LNCAP (cell line): ENCODE data around the gene HABP4.

Experiments
- CTCF ChIP-seq: fragments of 450-650 bp; IDR thresholded peaks from 2 replicates; pipeline ENCODE4 v1.5.1; 2017; ENCODE audit warnings: mild to moderate bottlenecking

Gene HABP4

DNA sequence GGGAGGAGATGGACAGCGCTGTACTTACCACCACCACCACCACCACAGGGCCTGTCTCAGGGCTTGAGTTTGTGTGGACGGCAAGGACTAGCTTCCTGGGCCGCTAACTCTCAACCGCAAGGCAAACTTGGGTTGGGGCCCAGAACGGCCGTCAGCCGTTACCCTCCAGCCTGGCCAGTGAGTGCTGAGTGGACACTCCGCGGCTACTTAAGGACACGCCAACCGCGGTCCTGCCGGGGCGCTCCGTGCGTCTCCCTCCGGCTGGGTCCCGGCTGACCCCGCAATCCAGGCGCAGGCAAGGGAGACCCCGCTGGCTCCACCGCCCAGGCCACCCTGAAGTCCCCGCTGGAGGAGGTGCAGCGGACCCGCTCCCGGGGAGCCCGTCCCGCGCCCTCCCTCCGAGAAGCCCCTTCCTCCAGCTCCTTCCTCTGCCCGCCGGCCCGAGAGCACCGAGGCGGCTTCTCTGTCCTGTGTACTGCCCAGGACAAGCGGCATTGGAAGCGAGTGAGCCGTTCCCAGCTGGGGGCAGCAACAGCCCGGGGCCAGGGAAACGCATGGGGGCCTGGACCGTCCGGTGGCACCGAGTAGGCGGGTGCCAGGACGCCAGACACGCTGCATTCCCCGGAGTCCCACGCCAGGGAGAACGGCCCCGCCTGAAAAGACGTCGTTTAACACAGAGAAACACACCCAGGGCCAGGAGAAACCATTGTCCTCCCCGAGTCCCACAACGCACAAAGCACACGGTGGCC, 46.6 kb downstream of the HABP4 start:
- no peak for TF ChIP-seq CTCF

DNA sequence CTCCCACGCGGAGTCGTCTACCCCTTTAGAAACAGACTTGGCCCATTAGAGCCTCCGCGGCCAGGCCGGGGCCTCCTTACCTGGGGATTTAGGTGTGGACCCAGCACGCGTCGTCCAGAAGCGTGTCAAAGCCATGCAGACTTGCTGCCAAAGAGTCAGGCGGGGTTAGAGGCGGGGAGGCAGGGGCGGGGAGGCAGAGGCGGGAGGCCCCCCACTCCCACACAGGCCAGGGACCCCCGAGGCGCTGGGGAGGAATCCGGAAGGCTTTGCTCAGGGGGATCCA, 47.1 kb downstream of the HABP4 start:
- no peak for TF ChIP-seq CTCF

DNA sequence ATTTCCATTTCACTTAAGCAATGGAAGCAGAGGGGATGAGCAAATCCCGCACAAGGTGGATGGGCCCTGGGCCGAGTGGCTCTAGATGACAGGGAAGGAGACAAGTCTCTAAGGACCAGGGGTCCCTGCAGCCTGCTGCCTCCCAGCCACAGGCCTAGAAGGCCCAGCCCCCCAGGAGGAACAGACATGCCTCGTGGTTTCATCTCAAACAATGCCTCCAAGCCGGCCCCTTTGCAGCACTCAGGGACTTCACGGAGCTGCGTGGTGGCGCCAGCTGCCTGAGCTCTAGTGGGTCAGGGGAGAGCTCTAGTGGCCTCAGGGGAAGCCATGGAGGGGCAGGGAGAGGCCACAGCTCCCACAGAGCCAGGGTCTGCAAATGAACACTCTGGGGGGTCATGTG, 48.8 kb downstream of the HABP4 start:
- no peak for TF ChIP-seq CTCF

GRCh38 chr9:96499257-96499656, 49.3 kb downstream of the HABP4 start:
- no peak for TF ChIP-seq CTCF

GRCh38 chr9:96500696-96501632, 51.0 kb downstream of the HABP4 start:
- TF ChIP-seq CTCF: no peak

DNA sequence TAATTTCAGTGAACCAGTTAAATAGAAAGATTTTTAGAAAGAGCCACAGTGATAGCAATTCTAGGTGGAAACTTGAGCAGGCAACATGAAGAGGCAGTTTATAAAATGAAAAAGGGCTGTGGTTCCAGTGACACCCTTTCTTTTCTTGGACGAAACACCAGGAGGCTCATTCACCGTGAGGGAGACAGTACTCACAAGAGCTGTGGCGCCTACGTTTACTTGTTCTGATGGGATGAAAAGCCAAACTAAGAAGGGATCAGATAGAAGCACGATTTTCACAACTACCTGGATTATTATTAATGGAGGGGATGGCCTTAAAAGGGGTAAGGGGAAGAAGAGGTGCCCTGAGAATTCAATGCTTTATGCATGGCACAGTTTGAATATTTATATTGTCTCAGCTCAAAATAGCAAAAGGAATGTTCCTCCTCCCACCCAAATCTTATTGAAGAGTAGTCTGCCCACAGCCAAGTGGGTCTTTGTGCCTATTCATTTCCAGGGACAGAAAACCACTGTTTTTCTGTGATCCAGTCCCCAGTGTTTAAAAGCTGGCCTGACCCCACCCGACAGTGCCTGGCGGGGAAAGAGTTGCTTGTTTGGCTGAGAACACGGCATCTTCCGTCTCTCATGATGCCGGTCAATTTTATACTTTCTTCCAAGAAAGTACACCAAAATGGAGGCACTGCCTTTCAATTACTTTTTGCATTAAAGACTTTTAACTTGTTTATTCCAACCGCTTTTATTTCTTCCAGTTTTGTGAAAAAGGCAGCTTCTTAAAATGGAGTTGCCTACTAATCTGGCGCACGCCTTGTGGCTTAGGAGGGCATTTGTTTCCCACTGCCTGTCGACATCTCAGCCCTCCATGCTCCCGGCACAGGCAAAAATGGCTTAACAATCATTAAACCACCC, 51.9 kb downstream of the HABP4 start:
- no peak for TF ChIP-seq CTCF
